GM10847 (cell line): ENCODE measurements around the gene SCARF1.

Experiments used
- POLR2A ChIP-seq: IDR thresholded peaks from 2 replicates; pipeline ENCODE4 v1.6.1; 2011; ENCODE audit not compliant: insufficient read length; ENCODE audit errors: extremely low read depth

SCARF1 gene

DNA sequence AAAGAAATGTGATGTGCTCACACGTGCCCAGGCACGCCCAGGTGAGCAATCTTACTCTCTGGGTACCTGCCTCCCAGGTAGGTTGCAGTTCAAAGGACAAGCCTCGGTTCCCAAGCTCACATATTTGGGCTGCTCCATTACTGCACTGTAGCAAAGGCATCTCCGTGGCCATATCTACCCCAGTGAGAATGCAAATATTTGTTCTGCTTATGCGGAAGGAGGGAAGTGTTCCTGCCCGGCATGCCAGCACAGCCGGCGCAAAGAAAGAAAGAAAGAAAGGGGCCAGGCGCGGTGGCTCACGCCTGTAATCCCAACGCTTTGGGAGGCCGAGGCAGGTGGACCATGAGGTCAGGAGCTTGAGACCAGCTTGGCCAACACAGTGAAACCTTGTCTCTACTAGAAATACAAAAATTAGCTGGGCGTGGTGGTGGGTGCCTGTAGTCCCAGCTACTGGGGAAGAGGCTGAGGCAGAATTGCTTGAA, 47.6 kb downstream of the SCARF1 start:
- TF ChIP-seq POLR2A: no peak

DNA sequence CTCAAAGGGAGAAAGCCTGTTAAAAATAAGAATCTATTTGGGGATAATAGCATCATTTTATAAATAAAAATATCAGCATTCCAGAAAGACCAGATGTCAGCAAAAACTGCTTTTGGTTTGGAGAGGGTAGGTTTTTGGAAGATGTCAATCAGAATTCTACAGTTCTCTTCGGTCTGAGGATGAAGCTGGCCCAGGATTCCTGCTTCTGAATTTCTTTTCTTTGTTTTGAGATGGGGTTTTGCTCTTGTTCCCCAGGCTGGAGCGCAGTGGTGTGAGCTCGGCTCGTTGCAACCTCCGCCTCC, 52.0 kb downstream of the SCARF1 start:
- TF ChIP-seq POLR2A: no peak

- no peak for TF ChIP-seq POLR2A
Observed at GRCh38 chr17:1592751-1593629, 52.5 kb downstream of the SCARF1 start.

DNA sequence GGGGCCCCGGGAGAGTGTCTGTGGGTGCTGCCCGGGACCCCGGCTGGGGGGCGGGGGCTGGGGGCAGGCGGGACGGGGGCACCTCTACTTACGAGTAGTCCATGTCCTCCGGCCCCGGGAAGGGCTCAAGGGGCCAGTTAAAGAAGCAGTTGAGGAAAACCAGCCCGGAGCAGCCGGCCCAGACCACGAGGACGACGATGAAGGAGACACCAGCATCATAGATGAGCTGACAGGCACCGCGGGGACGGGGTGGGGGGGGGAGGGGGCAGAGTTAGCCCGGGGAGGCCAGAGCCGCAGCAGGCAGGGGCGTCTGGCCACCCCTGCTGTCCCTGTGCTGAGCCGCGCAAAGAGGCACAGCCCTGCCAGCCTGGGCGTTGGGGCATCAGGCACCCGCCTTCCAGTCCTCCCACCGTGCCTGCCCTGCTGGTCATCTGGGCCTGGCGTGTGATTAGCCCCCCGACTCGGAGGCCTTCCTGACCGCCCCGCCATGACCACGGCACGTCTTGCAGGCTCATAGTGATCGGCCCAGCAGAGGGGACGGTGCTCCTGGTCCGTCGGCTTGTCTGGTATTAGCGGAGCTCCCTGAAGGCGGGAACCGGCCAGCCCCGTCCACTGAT, 54.0 kb downstream of the SCARF1 start:
- TF ChIP-seq POLR2A: no peak

GRCh38 chr17:1590747-1591473, 54.6 kb downstream of the SCARF1 start:
- TF ChIP-seq POLR2A: no peak

GRCh38 chr17:1590029-1590746, 55.3 kb downstream of the SCARF1 start:
- TF ChIP-seq POLR2A: no peak

DNA sequence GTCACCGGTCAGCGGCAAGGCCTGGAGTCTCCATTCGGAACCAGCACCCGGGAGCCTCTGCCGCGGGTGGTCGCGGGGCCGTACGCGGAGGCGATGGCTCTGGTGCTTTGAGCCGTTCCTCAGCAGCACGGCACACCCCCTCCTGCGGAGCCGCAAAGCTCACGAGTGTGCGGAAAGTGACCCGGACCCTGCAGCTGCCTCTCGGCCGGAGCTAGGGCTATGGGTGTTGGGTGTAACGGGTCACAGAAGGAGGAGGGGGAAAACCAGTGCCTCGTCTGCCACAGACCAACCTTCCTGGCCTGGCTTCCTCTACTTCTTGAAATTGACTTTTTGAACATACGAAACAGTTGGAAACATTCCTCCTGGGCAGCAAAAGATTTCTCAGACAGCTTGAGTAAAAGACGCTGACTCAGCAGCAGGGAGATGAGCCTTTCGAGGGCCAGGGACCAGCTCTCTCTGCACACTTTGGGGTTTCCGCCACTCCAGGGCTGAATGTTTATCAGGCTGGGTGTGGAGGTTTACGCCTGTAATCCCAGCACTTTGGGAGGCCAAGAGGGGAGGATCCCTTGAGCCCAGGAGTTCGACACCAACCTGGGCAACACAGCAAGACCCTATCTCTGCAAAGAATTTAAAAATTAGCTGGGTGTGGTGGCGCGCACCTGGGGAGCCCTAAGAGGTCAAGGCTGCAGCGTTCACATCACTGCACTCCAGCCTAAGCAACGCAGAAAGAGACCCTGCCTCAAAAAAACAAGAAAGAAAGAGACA, 56.5 kb downstream of the SCARF1 start:
- TF ChIP-seq POLR2A: no peak

- TF ChIP-seq POLR2A: no peak
Observed at GRCh38 chr17:1584167-1584566, 61.4 kb downstream of the SCARF1 start.
